Upper lobe of left lung (tissue), 6 donors: ENCODE measurements around the gene BIRC6. TPM values are rescaled to one million over a fixed set of nuclear protein-coding genes. Genes with fewer than 3 reads are reported as not detected.
"Not testable (repeated sequence)": the region's sequence is repeated elsewhere in the genome, so short reads cannot be mapped to it uniquely, and the experiment has no call there.

ENCODE experiments used
- ATAC-seq, 2 donors: fragments of 200-7000 bp; cut with Tn5 transposase; one replicate each; pipeline ENCODE4 v1.9.1; 2022; ENCODE audit warnings: mild to moderate bottlenecking in 2 of 2, moderate library complexity in 2 of 2; ENCODE audit not compliant: low FRiP score in 2 of 2
- DNase-seq, 2 donors: peaks; one replicate each; pipeline ENCODE4 v3.0.0-alpha.2; 2019 to 2020
- H3K27ac ChIP-seq, 4 donors: fragments of 200-600 bp; sonication (generic); one replicate each; pipeline ENCODE4 v1.5.1; 2016 to 2019
- H3K27me3 ChIP-seq, 4 donors: fragments of 200-600 bp; sonication (generic); one replicate each; pipeline ENCODE4 v1.5.1; 2017 to 2019
- H3K36me3 ChIP-seq, 4 donors: fragments of 200-600 bp; sonication (generic); one replicate each; pipeline ENCODE4 v1.5.1; 2016 to 2019
- H3K4me1 ChIP-seq, 4 donors: fragments of 200-600 bp; sonication (generic); one replicate each; pipeline ENCODE4 v1.5.1; 2018 to 2019
- H3K4me3 ChIP-seq, 4 donors: fragments of 200-600 bp; sonication (generic); one replicate each; pipeline ENCODE4 v1.5.1; 2017 to 2019; ENCODE audit warnings: mild to moderate bottlenecking in 2 of 4, moderate library complexity in 1 of 4
- H3K9me3 ChIP-seq, 4 donors: fragments of 200-600 bp; sonication (generic); one replicate each; pipeline ENCODE4 v1.5.1; 2018 to 2019
- CTCF ChIP-seq, 6 experiments: fragments of 450-650 bp in 4 of 6; fragments of 200-600 bp in 2 of 6; sonication (generic) in 2 of 6; IDR thresholded peaks; one replicate each; pipeline ENCODE4 v1.5.1; 2016 to 2019; ENCODE audit warnings: antibody characterized with exemption in 6 of 6
- EP300 ChIP-seq, 4 donors: sonication (generic); formaldehyde crosslinking; IDR thresholded peaks; one replicate each; pipeline ENCODE4 v1.5.1; 2017; ENCODE audit warnings: antibody characterized with exemption in 4 of 4, control low read depth in 2 of 4
- POLR2A ChIP-seq, 4 donors: fragments of 450-650 bp; IDR thresholded peaks; one replicate each; pipeline ENCODE4 v1.5.1; 2016 to 2017; ENCODE audit warnings: antibody characterized with exemption in 4 of 4, mild to moderate bottlenecking in 2 of 4
- POLR2AphosphoS5 ChIP-seq, 2 donors: sonication (generic); formaldehyde crosslinking; IDR thresholded peaks; one replicate each; pipeline ENCODE4 v1.5.1; 2017; ENCODE audit warnings: antibody characterized with exemption in 2 of 2
- WGBS, 2 donors: methylation state at CpG; one replicate each; pipeline ENCODE4 v1.1.5; 2017 to 2018; 5-methylcytosine and 5-hydroxymethylcytosine counted together
- total RNA-seq, 6 donors: library from RNA; depleted of rRNA in 4 of 6; stranded (reverse); fragments of >200 nt in 4 of 6; gene quantifications; one replicate each; pipeline versions ENCODE4 v1.1.0 to v1.2.1, GENCODE V29; 2016 to 2021
- donor health status: DM: no; HTN: no; CAD: no; lungs with moderate emphysema.
- donor health status: DM: no; HTN: yes; CAD: no; lungs with severe emphysema.

BIRC6 gene
- total RNA-seq, 6 donors from 2014 or later, result 60.4 to 198 (median 101) TPM

GRCh38 chr2:32632089-32632488, 275.3 kb downstream of the BIRC6 start:
- DNase-seq, result no peak
- peaks cover 0 to 58% (median 17%) of the 10 kb centered on the region in 4 donors for H3K36me3 ChIP-seq
- 77 to 92% methylated on average over 5 of the region's 5 CpGs for WGBS, 2 donors

GRCh38 chr2:32633040-32633439, 276.2 kb downstream of the BIRC6 start:
- no peak overlapping the region for H3K4me3 ChIP-seq
- WGBS, 2 donors, result 87 to 88% methylated on average over 3 of the region's 3 CpGs
- no peak overlapping the region for H3K27ac ChIP-seq
- H3K4me1 ChIP-seq, result peaks cover 8 to 19% (median 14%) of the 10 kb centered on the region in 4 donors
- no peak for ATAC-seq
- no peak for TF ChIP-seq POLR2A (IDR thresholded peaks at IDR 0.05)
- no peak for TF ChIP-seq POLR2AphosphoS5 (IDR thresholded peaks at IDR 0.05)
- no peak for TF ChIP-seq EP300 (IDR thresholded peaks at IDR 0.05)
- no peak for TF ChIP-seq CTCF (IDR thresholded peaks at IDR 0.05)
- H3K27me3 ChIP-seq, result no peaks in the 10 kb centered on the region
- no peaks in the 10 kb centered on the region for H3K9me3 ChIP-seq
- peaks cover 0 to 68% (median 23%) of the 10 kb centered on the region in 4 donors for H3K36me3 ChIP-seq
- DNase-seq, result no peak

More at GRCh38 chr2:32632089-32632488, 275.3 kb downstream of the BIRC6 start:
- H3K4me1 ChIP-seq, result peaks cover 13 to 26% (median 18%) of the 10 kb centered on the region in 4 donors
- no peak overlapping the region for H3K27ac ChIP-seq
- no peaks in the 10 kb centered on the region for H3K27me3 ChIP-seq
- H3K4me3 ChIP-seq, result no peak overlapping the region
- ATAC-seq, result no peak
- TF ChIP-seq POLR2A (IDR thresholded peaks at IDR 0.05), result no peak
- TF ChIP-seq CTCF (IDR thresholded peaks at IDR 0.05), result no peak
- TF ChIP-seq EP300 (IDR thresholded peaks at IDR 0.05), result no peak
- H3K9me3 ChIP-seq, result no peaks in the 10 kb centered on the region

GRCh38 chr2:32638548-32638947, 281.7 kb downstream of the BIRC6 start:
- H3K36me3 ChIP-seq, result peaks cover 3 to 93% (median 53%) of the 10 kb centered on the region in 4 donors

GRCh38 chr2:32641180-32641579, 284.4 kb downstream of the BIRC6 start:
- 99% methylated on average over 5 of the region's 5 CpGs for WGBS, 2 donors
- ATAC-seq, result no peak
- peaks cover 3 to 75% (median 45%) of the 10 kb centered on the region in 4 donors for H3K36me3 ChIP-seq

More at GRCh38 chr2:32638548-32638947, 281.7 kb downstream of the BIRC6 start:
- not testable (repeated sequence) for DNase-seq, H3K27ac ChIP-seq, H3K9me3 ChIP-seq, H3K4me3 ChIP-seq, H3K4me1 ChIP-seq, H3K27me3 ChIP-seq, ATAC-seq
- 92 to 94% methylated on average over 5 of the region's 5 CpGs for WGBS, 2 donors

GRCh38 chr2:32647180-32647651, 290.4 kb downstream of the BIRC6 start:
- WGBS, 2 donors, result 87 to 91% methylated on average over 5 of the region's 5 CpGs
- DNase-seq, result no peak

More at GRCh38 chr2:32641180-32641579, 284.4 kb downstream of the BIRC6 start:
- Histone ChIP-seq H3K27me3 (no peaks in the 10 kb centered on the region), H3K4me1 (no peaks in the 10 kb centered on the region), H3K9me3 (no peaks in the 10 kb centered on the region), H3K4me3 (no peak overlapping the region), H3K27ac (no peak overlapping the region)
- no peak for DNase-seq
- no peak for TF ChIP-seq CTCF (IDR thresholded peaks at IDR 0.05)
- TF ChIP-seq POLR2AphosphoS5 (IDR thresholded peaks at IDR 0.05), result no peak
- no peak for TF ChIP-seq POLR2A (IDR thresholded peaks at IDR 0.05)
- no peak for TF ChIP-seq EP300 (IDR thresholded peaks at IDR 0.05)

More at GRCh38 chr2:32647180-32647651, 290.4 kb downstream of the BIRC6 start:
- no peaks in the 10 kb centered on the region for H3K4me1 ChIP-seq
- peak in 1 of 2 donors; percentile 89 for ATAC-seq
- H3K27ac ChIP-seq, result no peak overlapping the region
- H3K27me3 ChIP-seq, result no peaks in the 10 kb centered on the region
- no peak for TF ChIP-seq POLR2A (IDR thresholded peaks at IDR 0.05)
- TF ChIP-seq EP300 (IDR thresholded peaks at IDR 0.05), result no peak
- TF ChIP-seq POLR2AphosphoS5 (IDR thresholded peaks at IDR 0.05), result no peak
- no peak for TF ChIP-seq CTCF (IDR thresholded peaks at IDR 0.05)
- H3K4me3 ChIP-seq, result no peak overlapping the region
- no peaks in the 10 kb centered on the region for H3K9me3 ChIP-seq
- peaks cover 3 to 67% (median 32%) of the 10 kb centered on the region in 4 donors for H3K36me3 ChIP-seq
